Measurements from ENCODE around the gene RGS19.

Gene RGS19

GRCh38 chr20:64023361-64024140 lies 55.8 kb downstream of the RGS19 start:
- Histone ChIP-seq H3K4me2 (no peak overlapping the region), H3K4me3 (IDR thresholded peaks at IDR 0.05; ENCODE audit: insufficient read depth, low read depth, low read length) (no peak overlapping the region), H3K36me3 (ENCODE audit: insufficient read depth) (no peaks in the 10 kb centered on the region), H4K20me1 (ENCODE audit: insufficient read depth) (no peaks in the 10 kb centered on the region), H3K9ac (no peak overlapping the region), H3K79me2 (ENCODE audit: insufficient read depth, low read depth) (no peaks in the 10 kb centered on the region), H3K27me3 (ENCODE audit: insufficient read depth, low read depth) (no peaks in the 10 kb centered on the region), H3K4me1 (ENCODE audit: low read depth, poor library complexity, severe bottlenecking) (no peaks in the 10 kb centered on the region), H3K27ac (no peak overlapping the region), H2AFZ (ENCODE audit: low read depth) (no peak overlapping the region)
- no peak for TF ChIP-seq CTCF (conservative IDR thresholded peaks at IDR 0.05; ENCODE audit: low read depth, low read length)

Measured in KMS-11 (cell line).